C4-2B (cell line): ENCODE results near the gene HSBP1.
A peak's percentile ranks its signal among the peaks of the same experiment; 100 is the strongest.

Source experiments
- H3K27ac ChIP-seq: fragments of 450-650 bp; 2 replicates; pipeline ENCODE4 v1.5.1; 2017
- ZFX ChIP-seq: fragments of 450-650 bp; IDR thresholded peaks from 2 replicates; pipeline ENCODE4 v1.6.1; 2017
- TF ChIP-seq, protein P1 (sequence below): fragments of 450-650 bp; conservative IDR thresholded peaks from 2 replicates; pipeline ENCODE4 v1.5.1; 2017; ENCODE audit warnings: mild to moderate bottlenecking

The HSBP1 gene

DNA sequence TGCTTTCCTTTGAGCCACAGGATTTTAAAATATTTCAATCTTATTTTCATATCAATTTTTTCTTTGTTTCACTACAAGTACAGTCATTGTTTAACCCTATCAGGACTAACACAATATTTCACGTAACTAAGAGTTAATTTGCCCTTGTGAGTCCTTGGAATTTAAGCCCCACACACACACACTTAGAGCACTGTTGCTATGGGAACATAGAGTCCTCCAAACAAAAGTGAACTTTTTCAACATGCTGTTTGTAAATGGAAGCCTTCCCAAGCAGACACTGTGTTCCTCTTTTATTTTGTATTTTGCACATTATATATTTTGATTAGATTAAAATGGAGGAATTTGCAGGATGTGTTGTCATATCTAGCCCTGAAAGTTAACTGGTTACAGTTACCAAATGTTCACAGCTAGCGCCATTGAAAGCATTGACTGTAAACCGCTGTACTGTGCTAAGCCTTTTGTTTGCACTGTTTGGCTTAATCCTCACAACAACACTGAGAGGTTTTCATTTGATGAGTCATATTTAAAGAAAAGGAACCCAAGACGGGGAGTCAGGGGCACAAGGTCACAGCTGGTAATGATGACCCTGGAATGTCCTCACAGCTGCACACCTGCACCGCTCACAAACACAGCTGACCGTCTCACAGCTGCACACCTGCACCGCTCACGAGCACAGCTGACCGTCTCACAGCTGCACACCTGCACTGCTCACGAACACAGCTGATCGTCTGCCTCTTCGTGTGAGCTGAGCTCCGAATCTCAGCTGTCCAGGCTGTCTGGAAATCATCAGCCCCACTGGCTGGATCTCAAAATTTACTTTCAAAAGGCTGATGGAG lies 6.3 kb downstream of the HSBP1 start:
- TF ChIP-seq, protein P1, sequence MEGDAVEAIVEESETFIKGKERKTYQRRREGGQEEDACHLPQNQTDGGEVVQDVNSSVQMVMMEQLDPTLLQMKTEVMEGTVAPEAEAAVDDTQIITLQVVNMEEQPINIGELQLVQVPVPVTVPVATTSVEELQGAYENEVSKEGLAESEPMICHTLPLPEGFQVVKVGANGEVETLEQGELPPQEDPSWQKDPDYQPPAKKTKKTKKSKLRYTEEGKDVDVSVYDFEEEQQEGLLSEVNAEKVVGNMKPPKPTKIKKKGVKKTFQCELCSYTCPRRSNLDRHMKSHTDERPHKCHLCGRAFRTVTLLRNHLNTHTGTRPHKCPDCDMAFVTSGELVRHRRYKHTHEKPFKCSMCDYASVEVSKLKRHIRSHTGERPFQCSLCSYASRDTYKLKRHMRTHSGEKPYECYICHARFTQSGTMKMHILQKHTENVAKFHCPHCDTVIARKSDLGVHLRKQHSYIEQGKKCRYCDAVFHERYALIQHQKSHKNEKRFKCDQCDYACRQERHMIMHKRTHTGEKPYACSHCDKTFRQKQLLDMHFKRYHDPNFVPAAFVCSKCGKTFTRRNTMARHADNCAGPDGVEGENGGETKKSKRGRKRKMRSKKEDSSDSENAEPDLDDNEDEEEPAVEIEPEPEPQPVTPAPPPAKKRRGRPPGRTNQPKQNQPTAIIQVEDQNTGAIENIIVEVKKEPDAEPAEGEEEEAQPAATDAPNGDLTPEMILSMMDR: no peak
- TF ChIP-seq ZFX: no peak

DNA sequence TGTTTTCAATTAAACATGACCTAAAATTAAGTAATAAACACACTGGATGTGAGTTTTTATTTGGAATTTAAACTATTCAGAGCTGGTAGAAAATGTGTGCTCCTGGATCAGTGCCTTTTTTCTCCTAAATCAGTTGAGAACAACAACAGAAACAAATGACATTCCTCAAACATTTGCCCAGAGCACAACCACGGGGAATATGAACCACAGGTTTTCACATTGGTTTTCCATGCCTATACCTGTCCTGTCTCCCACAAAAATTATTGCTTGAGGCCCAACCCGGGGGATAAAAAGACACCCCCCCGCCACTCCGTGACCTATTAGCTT lies 6.8 kb downstream of the HSBP1 start:
- no peak overlapping the region for H3K27ac ChIP-seq
- no peak for TF ChIP-seq ZFX
- TF ChIP-seq, protein P1: no peak

More for the DNA sequence above, 6.3 kb downstream of the HSBP1 start:
- H3K27ac ChIP-seq: no peak overlapping the region

DNA sequence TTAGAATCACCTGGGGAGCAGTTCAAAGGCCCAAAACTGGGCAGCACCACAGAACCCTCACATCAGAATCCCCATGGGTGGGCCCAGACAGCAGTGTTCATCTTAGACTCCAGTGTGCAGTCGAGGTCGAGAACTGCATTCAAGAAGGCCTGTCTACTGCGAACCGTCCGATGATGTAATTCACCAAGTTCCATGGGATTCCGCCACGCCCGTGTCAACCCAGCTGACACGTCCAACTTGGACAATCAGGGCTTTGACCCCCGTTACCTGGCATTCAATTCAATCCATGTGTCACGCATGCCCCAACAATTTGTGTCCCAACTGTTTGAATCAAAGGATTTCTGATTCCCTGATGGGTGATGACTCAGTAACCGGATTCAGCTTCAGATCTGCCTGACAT lies 9.2 kb downstream of the HSBP1 start:
- TF ChIP-seq ZFX: no peak
- TF ChIP-seq, protein P1: no peak
- no peak overlapping the region for H3K27ac ChIP-seq

DNA sequence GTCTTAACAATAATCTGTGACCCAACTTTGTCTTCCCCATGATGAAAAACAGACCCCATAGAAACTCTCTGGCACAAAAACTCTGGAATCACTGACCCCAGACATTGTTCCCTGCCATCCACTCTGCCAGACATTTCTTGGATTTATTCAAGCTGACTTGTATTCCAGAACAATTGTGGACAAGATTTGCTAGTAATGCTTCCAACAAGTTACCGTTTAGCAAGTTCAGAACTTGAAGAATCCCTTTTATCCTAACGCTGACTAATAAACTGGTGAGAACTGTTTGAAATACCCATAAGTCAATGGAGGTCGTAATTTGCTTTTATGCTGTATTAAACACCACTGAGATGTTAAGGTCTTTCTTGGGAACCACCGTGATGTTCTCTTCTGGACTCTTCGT lies 10.5 kb downstream of the HSBP1 start:
- H3K27ac ChIP-seq: no peak overlapping the region
- TF ChIP-seq, protein P1: no peak
- TF ChIP-seq ZFX: no peak

DNA sequence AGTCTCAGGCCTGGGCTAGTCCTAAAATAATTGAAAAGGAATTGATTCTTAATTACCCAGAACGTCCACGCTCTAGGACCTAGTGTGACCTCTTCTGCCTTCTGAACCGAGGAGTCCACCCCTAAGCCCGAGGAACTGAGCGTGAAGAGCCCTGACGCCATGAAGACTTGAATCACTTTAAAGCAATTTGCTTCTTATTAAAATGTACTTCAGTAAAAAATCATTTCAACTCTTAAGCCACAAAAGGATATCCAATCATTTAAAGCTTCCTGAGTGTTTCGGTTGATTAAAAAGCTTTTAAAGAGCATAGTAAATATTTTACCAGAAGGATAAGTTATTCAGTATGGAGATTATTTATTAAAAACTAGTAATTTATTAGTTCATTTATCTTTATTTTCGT lies 11.6 kb downstream of the HSBP1 start:
- TF ChIP-seq ZFX: no peak
- TF ChIP-seq, protein P1: no peak
- H3K27ac ChIP-seq: no peak overlapping the region

DNA sequence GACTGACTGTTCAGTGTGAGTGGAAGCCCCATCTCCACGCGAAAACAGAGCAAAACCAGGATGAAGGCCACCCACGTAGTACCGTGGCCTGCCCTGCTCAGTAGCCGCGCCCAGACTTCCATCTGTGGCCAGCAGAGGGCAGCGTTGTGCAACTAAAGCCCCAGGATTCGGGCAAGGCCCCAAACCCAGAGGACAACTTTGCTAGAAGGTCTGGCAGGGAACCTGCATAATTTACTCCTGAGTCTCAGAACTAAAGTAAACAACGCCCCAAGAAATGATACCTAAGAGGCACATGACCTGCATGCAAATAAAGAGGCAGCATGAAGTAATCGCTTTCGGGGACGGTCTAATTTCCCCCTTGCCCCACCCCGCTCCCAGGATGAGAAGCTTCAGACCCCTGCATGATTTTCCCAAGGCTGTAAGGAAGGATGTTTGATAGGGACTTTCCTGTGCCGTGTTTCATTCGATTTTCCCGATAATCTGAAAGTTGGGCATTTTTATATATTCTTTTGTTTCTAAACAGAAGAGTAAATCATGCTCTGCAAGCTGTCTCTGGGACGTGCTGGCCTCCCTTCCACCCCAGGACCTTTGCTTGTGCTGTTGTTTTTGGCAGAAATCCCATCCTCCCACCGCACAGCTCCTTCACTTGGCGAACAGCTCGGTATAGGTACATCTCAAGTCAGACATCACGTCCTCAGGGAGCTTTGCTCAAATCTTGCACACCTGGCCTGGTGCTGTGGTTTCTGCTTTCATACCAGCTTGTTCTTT lies 18.6 kb downstream of the HSBP1 start:
- TF ChIP-seq, protein P1: peak; percentile 91
- no peak for TF ChIP-seq ZFX
- no peak overlapping the region for H3K27ac ChIP-seq

DNA sequence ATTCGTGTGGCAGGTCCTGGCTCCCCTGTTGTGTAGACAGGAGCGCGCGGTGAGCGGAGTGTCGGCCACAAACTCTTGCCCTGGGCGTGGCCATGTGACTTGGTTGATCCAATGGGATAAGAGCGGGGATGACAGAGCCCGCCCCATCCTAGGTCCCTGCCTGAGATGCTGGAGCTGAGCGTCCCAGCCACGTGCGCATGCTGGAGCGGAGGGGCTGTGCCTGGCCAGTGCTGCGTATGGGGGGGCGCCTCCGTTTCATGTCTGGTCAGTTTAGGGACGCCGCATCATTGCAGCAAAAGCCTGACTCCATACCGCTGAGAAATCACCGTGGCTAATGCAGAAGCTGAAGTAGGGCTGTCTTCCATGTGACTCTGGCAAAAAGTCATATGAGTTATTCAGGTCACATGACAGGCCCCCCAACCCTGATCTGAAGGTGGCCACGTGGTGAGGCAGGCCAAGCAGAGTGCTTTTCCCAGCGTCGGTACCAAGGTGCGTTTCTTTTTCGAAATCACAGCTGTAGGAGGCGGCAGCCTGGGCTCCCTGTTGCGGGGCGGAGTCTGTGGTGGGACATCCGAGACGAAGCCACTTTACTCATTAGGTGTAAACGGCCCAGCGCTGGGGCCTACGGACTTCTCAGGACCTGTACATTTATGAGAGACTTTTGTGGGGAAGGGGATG lies 22.5 kb downstream of the HSBP1 start:
- no peak overlapping the region for H3K27ac ChIP-seq
- TF ChIP-seq ZFX: no peak
- TF ChIP-seq, protein P1: no peak
